Gastroesophageal sphincter (tissue), 3 donors: Measurements from ENCODE around the gene PDE11A.

Experiments
- CTCF ChIP-seq, 4 experiments: fragments of 200-600 bp in 2 of 4; fragments of 450-650 bp in 2 of 4; sonication (generic) in 1 of 4; IDR thresholded peaks; one replicate each; pipeline ENCODE4 v1.5.1; 2017 to 2019; ENCODE audit warnings: antibody characterized with exemption in 4 of 4, mild to moderate bottlenecking in 2 of 4, moderate library complexity in 2 of 4
- POLR2AphosphoS5 ChIP-seq: sonication (generic); formaldehyde crosslinking; IDR thresholded peaks from one replicate; pipeline ENCODE4 v1.6.1; 2017; ENCODE audit warnings: antibody characterized with exemption

GRCh38 chr2:178059111-178059510 lies 13.5 kb downstream of the PDE11A start:
- TF ChIP-seq CTCF (IDR thresholded peaks at IDR 0.05) (no peak), POLR2AphosphoS5 (no peak)
